HAP-1 (cell line): ENCODE data around the gene SGPL1.
"Not testable (repeated sequence)": the region's sequence is repeated elsewhere in the genome, so short reads cannot be mapped to it uniquely, and the experiment has no call there.

Experiments
- DNase-seq, 2 experiments: peaks; one replicate each; pipeline ENCODE4 v3.0.0-alpha.2; 2016 to 2020; ENCODE audit warnings: low spot score in 2 of 2
- H3K27me3 ChIP-seq: fragments of 250-450 bp; sonication (Bioruptor Pico); 2 replicates; pipeline ENCODE4 v1.5.1; 2020; ENCODE audit warnings: low read depth, mild to moderate bottlenecking, moderate library complexity
- H3K36me3 ChIP-seq: fragments of 250-450 bp; sonication (Bioruptor Pico); replicated peaks from 2 replicates; pipeline ENCODE4 v1.5.1; 2020; ENCODE audit warnings: mild to moderate bottlenecking
- H3K4me1 ChIP-seq: fragments of 250-450 bp; sonication (Bioruptor Pico); 2 replicates; pipeline ENCODE4 v1.5.1; 2020; ENCODE audit warnings: mild to moderate bottlenecking
- H3K4me3 ChIP-seq: fragments of 250-450 bp; sonication (Bioruptor Pico); 2 replicates; pipeline ENCODE4 v1.5.1; 2020; ENCODE audit warnings: mild to moderate bottlenecking, moderate library complexity
- H3K9me3 ChIP-seq: fragments of 250-450 bp; sonication (Bioruptor Pico); 2 replicates; pipeline ENCODE4 v1.5.1; 2020; ENCODE audit warnings: mild to moderate bottlenecking, moderate library complexity
- in situ Hi-C: fragments of 300-500 bp; cut with MboI; formaldehyde crosslinking; loops from 3 replicates; pipeline ENCODE4 v1.14.3; 2020; ENCODE audit warnings: low sequenced_read_pairs, inconsistent platforms, mixed read lengths

The SGPL1 gene

DNA sequence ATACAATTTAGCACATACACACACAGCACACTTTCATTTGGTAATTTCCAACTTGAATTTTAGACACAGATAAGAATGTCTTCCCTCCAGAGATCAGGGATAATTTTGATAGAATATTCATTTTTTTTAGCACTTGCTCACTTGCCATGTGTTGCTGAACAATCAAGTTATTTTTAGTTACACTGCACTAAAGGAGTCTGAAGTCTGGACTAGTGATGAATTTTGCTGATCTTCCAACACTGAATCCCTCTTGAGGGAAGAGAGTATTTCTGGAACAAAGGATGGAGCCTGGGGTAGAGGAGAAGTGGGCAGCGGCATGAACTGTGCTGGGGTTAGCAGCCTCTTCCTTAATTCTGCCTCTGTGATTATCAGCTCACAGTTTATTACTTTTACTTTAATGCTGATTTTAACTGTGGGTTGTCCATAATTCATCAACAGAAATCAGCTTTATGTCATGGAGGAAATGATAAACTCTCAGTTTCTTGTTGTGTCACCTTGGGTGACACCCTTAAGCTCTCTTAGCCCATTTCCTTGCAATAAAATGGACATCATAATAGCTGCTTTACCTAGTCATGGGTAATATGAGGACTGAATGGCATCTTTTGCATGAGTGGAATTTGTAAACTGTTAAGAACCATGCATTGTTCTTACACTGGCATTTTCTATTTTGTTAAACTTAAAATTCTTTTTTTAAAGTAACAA, 32.1 kb downstream of the SGPL1 start:
- Histone ChIP-seq H3K9me3 (no peaks in the 10 kb centered on the region), H3K36me3 (peaks cover 14% of the 10 kb centered on the region), H3K4me1 (no peaks in the 10 kb centered on the region), H3K4me3 (no peak overlapping the region), H3K27me3 (no peaks in the 10 kb centered on the region)
- no peak for DNase-seq
- in situ Hi-C loops = no loop called here

DNA sequence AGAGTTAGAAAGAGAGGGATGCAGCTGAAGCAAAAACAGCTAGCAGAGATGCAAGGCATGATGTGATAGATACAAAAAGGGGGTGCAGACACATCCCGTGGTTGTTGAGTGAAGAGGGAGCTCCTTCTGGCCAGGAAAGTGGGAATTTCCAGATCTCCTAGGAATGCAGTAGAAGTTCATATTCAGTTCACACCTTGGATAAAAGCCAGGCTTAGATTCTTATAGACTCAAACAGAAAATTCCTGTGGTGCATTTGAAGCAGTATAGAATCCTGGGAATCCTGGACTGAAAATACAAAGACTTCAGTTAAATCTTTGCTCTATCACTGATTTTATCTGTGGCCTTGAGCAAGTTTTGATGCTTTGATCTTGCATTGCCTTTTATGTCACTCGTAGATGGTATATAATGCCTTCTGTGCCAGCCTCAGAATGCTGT, 33.9 kb downstream of the SGPL1 start:
- Histone ChIP-seq H3K4me1 (no peaks in the 10 kb centered on the region), H3K36me3 (peaks cover 21% of the 10 kb centered on the region), H3K4me3 (no peak overlapping the region), H3K9me3 (no peaks in the 10 kb centered on the region), H3K27me3 (no peaks in the 10 kb centered on the region)
- in situ Hi-C loops = no loop called here
- no peak for DNase-seq

DNA sequence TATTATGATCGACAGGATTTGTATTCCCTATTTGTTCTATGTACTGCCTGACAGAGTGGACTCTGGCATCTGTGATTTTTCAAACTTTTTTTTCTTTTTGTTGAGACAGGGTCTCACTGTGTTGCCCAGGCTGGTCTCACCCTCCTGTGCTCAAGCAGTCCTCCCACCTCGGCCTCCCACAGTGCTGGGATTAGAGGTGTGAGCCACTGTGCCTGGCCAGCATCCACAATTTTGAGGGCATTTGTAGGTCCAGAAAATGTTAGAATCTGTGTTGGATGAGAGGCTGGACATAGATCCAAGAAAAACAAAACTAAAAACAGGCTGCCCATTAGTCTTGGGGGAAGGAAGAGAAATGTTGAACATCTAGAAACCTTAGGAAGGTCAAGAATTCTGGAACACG, 34.3 kb downstream of the SGPL1 start:
- Histone ChIP-seq H3K27me3 (no peaks in the 10 kb centered on the region), H3K36me3 (peaks cover 24% of the 10 kb centered on the region), H3K9me3 (no peaks in the 10 kb centered on the region), H3K4me1 (no peaks in the 10 kb centered on the region), H3K4me3 (no peak overlapping the region)
- in situ Hi-C loops = no loop called here
- no peak for DNase-seq

DNA sequence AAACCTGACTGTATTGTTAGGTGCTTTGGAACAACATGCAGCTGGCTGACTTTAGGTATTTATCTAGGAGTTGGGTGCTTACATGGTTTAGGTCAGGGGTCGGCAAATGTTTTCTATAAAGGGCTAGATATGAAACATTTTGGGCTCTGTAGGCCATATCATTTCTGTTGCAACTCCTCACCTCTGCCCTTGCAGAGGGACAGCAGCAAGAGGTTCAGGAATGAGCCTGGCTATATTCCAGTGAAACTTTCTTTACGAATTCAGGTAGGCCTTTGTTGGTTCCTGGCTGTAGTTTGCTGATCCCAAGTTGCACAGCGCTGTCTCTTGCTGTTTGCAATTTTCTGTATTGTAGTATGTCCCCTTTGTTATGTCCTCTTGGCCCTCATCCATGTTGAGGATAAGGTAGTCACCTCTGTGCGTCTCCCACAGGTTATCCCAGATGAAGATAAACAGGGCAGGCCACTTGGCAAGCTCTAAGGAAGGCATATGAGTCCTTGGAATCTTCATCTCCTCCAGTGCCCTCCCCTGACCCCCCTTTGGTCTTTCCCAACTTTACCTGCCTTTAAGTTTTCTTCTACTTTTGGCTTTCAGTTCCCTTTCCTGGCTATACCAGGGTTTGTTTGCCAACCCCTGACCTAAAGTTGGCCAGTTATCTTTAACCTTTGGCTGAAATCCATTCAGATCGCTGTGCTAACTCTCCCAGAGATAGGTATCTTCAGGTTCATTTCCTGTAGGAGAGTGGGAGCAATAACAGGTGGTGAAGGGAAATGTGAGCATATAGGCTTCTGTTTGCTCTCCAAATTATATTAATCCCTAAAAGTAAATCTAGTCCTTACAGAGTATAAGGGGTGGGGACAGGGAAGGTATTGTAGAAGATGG, 36.1 kb downstream of the SGPL1 start:
- H3K36me3 ChIP-seq = peaks cover 16% of the 10 kb centered on the region
- H3K4me1 ChIP-seq = no peaks in the 10 kb centered on the region
- in situ Hi-C loops = no loop called here
- no peak overlapping the region for H3K4me3 ChIP-seq
- H3K27me3 ChIP-seq = no peaks in the 10 kb centered on the region
- no peak for DNase-seq
- H3K9me3 ChIP-seq = no peaks in the 10 kb centered on the region

DNA sequence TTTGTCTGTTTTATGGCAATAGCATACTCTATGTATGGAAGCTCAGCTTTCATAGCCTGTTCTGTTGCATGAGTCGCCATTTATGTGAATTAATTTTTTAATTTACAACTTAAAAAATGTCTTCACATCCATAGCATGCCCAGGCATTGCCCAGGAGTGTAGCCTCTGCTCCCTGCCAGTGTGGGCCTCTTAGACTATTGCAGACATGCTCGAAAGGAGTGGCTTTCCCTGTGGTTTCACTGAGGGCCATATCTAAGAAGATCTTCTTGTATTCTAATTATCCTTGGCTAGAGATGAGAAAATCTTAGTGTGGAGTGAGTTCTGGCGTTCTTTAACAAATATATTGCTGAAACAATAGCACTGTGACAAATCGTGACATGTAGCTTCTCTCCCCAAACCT, 37.3 kb downstream of the SGPL1 start:
- no peak overlapping the region for H3K4me3 ChIP-seq
- no peak for DNase-seq
- no peaks in the 10 kb centered on the region for H3K9me3 ChIP-seq
- H3K4me1 ChIP-seq = no peaks in the 10 kb centered on the region
- in situ Hi-C loops = no loop called here
- H3K27me3 ChIP-seq = no peaks in the 10 kb centered on the region
- peaks cover 26% of the 10 kb centered on the region for H3K36me3 ChIP-seq

DNA sequence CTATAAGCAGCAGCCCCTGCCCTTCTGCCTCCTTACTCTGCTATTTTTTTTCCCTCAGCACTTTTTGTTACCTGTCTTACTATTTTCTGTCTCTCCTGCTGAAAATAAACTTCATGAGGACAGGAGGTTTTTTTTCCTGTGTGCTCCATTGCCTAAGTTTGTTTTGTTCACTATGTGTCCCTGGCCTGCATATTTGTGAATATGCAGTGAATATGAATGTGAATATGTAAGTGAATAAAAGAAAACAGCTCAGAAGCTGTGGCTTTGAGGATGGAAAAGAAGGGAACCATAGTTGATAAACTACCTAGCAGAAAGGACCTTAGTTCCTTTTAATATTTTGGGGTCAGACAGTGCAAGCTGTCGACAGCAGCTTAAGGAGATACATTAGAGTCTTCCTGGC, 37.7 kb downstream of the SGPL1 start:
- DNase-seq = no peak
- Histone ChIP-seq H3K4me1 (no peaks in the 10 kb centered on the region), H3K27me3 (no peaks in the 10 kb centered on the region), H3K4me3 (no peak overlapping the region), H3K36me3 (peaks cover 26% of the 10 kb centered on the region), H3K9me3 (no peaks in the 10 kb centered on the region)
- in situ Hi-C loops = no loop called here

DNA sequence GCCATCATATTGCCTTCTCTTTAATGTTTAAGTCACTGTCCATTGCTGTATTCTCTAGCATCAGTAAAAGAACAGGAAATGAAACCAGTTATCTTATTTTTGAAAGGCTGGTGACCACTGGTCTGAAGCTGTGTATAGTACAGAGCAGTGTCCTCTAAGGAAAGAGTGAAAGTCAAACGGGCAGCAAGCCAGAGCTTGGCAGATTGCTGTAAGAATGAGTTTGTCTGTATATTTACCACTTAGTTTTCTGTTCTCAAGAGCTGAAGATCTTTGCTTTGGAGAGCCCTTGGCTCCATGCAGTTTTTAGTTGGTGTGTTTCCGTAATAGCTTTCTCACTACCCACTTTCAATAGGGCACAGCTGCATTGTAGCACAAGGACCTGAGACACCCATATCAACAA, 40.7 kb downstream of the SGPL1 start:
- H3K9me3 ChIP-seq = no peaks in the 10 kb centered on the region
- no peak overlapping the region for H3K4me3 ChIP-seq
- no peaks in the 10 kb centered on the region for H3K4me1 ChIP-seq
- peaks cover 39% of the 10 kb centered on the region for H3K36me3 ChIP-seq
- no peak for DNase-seq
- in situ Hi-C loops = no loop called here
- H3K27me3 ChIP-seq = no peaks in the 10 kb centered on the region

DNA sequence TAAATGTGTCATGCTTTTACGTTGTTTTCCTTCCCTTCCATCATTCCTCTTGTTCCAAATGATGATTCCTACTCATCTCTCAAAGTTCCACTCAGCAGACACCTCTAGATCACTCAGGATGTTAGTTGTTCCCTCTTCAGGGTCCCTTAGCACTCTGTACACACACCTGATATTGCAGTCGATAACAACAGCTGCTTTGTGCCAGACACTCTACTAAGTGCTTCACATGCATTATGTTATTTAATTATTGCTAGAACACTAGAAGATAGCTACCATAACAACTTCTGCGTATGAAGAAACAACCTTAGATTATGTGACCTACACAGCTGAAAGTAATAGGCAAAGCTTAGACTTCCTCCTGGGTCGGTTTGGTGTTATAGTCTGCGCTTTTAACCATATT, 43.0 kb downstream of the SGPL1 start:
- Histone ChIP-seq H3K36me3 (peaks cover 47% of the 10 kb centered on the region), H3K4me1 (no peaks in the 10 kb centered on the region), H3K9me3 (no peaks in the 10 kb centered on the region), H3K4me3 (no peak overlapping the region), H3K27me3 (no peaks in the 10 kb centered on the region)
- in situ Hi-C loops = no loop called here
- no peak for DNase-seq

DNA sequence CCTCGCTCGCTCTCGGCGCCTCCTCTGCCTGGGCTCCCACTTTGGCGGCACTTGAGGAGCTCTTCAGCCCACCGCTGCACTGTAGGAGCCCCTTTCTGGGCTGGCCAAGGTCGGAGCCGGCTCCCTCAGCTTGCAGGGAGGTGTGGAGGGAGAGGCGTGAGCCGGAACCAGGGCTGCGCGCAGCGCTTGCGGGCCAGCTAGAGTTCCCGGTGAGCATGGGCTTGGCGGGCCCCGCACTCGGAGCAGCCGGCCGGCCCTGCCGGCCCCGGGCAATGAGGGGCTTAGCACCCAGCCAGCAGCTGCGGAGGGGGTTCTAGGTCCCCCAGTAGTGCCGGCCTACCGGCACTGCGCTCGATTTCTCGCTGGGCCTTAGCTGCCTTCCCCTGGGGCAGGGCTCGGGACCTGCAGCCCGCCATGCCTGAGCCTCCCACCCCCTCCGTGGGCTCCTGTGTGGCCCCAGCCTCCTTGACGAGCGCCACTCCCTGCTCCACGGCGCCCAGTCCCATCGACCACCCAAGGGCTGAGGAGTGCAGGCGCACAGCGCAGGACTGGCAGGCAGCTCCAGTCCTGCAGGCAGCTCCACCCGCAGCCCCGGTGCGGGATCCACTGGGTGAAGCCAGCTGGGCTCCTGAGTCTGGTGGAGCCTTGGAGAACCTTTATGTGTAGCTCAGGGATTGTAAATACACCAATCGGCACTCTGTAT, 45.9 kb downstream of the SGPL1 start:
- DNase-seq, H3K4me1 ChIP-seq, H3K27me3 ChIP-seq, H3K4me3 ChIP-seq, in situ Hi-C loops, H3K9me3 ChIP-seq: not testable (repeated sequence)
- peaks cover 40% of the 10 kb centered on the region for H3K36me3 ChIP-seq

DNA sequence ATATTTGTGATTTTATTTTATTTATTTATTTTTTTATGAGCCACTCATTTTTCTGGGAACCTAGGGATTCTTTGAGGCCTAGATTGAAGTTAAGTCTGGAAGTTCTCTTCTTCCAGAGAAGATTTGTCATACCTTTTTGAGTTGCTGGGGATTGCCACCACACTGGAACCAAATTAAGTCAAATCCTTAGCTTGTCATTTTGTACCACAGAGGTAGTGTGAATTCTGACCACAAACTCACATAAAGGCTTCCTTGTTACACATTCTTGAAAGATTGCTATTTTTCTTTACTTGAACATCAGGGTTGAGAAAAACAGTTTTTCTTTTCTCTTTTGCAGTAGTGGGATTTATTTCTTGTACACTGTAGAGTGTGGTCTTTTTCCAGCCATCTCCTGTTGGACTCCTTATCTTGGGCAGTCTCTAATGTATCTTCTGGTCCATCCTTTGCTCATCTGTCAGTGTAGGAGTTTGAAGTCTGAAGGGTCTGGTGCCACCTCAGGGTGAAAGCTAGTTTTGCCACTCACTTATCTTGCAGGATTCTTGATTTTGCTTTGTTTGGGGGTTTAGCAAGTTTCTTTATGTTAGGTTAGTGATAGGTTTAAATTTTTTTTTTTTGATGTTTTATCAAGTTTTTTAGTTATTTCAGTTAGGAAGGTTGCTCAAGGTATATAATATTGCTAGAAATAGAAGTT, 47.9 kb downstream of the SGPL1 start:
- H3K36me3 ChIP-seq = peaks cover 29% of the 10 kb centered on the region
- no peaks in the 10 kb centered on the region for H3K27me3 ChIP-seq
- no peak overlapping the region for H3K4me3 ChIP-seq
- no peaks in the 10 kb centered on the region for H3K4me1 ChIP-seq
- DNase-seq = no peak
- no peaks in the 10 kb centered on the region for H3K9me3 ChIP-seq
- in situ Hi-C loops = no loop called here

DNA sequence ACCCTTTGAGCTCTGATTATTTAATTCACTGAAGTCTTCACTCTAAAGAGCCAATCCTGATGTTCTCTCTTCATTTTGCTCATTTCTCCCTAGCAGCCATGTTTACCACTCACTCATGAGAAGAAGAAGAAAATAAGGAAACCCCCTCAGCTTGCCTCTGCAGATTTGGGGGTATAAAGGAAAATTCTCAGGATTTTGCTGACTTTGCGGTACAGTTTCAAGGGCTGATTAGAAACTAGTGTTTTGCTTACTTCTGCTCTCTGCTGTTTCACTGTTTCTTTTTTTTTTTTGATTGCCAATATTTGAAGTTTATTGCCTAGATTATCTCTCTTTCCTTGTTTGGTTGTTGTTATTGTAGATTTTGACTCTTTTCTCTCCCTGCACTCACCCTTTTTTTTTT, 49.2 kb downstream of the SGPL1 start:
- Histone ChIP-seq H3K4me1 (no peaks in the 10 kb centered on the region), H3K9me3 (no peaks in the 10 kb centered on the region), H3K36me3 (peaks cover 25% of the 10 kb centered on the region), H3K27me3 (no peaks in the 10 kb centered on the region), H3K4me3 (no peak overlapping the region)
- in situ Hi-C loops = no loop called here
- no peak for DNase-seq

DNA sequence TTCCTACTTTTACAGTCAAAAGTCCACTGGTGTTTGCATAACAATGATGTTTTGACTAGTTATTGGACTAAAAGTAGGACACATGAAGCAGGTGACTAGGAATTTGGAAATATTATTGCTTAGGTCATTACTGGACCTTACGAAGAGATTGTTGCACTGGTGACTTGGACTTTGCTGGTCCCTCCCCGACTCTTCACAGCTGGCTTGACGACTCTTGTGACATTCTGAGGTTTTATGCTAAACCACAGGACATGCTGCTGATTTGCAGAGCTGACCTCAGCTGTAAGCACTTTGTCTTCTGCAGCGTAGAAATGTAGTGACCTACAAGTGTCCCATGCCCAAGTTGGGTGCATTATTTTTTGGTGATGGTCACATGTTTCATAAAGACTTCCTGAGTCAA, 50.7 kb downstream of the SGPL1 start:
- in situ Hi-C loops = no loop called here
- H3K36me3 ChIP-seq = peaks cover 16% of the 10 kb centered on the region
- H3K9me3 ChIP-seq = no peaks in the 10 kb centered on the region
- H3K27me3 ChIP-seq = no peaks in the 10 kb centered on the region
- H3K4me3 ChIP-seq = no peak overlapping the region
- no peaks in the 10 kb centered on the region for H3K4me1 ChIP-seq
- no peak for DNase-seq

DNA sequence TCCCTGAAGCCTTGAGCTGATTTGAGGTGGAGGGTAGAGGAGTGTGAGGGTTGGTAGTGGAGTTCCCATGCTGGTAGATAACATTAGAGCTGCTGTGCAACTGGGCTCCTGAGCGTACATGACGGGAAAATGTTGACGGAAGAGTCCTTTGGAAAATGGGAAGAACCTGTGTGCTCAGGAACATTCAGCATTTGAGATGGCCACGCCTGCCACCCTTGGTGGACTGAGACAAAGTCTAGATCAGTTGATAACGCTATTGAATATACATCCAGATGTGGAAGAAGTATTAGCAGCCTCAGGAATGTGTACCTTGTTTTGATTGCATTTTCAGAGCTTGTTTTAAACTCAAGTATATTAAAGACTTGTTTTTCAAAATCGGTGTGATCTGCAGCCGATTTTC, 56.5 kb downstream of the SGPL1 start:
- no peaks in the 10 kb centered on the region for H3K9me3 ChIP-seq
- no peak for DNase-seq
- no peaks in the 10 kb centered on the region for H3K4me1 ChIP-seq
- H3K36me3 ChIP-seq = peaks cover 42% of the 10 kb centered on the region
- no peaks in the 10 kb centered on the region for H3K27me3 ChIP-seq
- H3K4me3 ChIP-seq = no peak overlapping the region
- in situ Hi-C loops = no loop called here
